ENCODE data around the gene TTC12. TPM values are rescaled to one million over a fixed set of nuclear protein-coding genes. Genes with fewer than 3 reads are reported as not detected.

TTC12 gene
- total and polyA plus RNA-seq, 2 donors (not counting 1 experiment from before 2014, with no cell fraction given): 9.0 to 47.3 TPM

DNA sequence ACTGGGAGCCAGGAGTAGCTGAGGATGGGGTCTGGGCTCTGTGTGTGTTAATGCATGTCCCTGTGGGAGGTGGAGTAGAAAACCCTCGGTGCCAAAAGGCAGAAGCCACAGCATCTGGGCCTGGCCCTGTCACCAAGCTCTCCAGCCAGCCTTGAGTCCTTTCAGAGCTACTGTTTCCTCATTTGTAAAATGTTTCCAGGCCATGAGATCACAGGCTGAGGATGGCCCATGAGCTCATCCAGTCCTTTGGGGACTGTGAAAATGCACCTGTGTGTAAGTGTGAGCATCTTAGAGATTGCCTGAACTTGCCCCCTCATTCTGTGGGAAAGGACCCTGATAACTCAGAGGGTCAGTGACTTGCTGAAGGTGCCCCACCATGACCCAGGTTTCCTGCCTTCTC is 82.3 kb downstream of the TTC12 start:
- Histone ChIP-seq H3K4me3 (ENCODE audit: control extremely low read depth in 1 of 5, extremely low read depth in 1 of 5, insufficient read depth in 1 of 5, low read depth in 2 of 5, low read length in 4 of 5) (no peak overlapping the region), H3K27ac (ENCODE audit: low read length in 2 of 2) (no peak overlapping the region), H3K4me1 (ENCODE audit: control insufficient read depth in 2 of 2, insufficient read depth in 2 of 2, low read length in 2 of 2) (no peaks in the 10 kb centered on the region), H2AFZ (ENCODE audit: insufficient read depth, low read depth, low read length, poor library complexity, severe bottlenecking) (no peak overlapping the region), H3K27me3 (replicated peaks in 1 of 4; ENCODE audit: control extremely low read depth in 1 of 4, control insufficient read depth in 3 of 4, insufficient read depth in 4 of 4, low read length in 3 of 4) (peaks cover 0 to 6% (median 0%) of the 10 kb centered on the region in 4 experiments), H3K79me2 (ENCODE audit: control insufficient read depth, insufficient read depth, low read length) (no peaks in the 10 kb centered on the region), H4K20me1 (ENCODE audit: control insufficient read depth, insufficient read depth, low read length, poor library complexity, severe bottlenecking) (no peaks in the 10 kb centered on the region), H3K4me2 (replicated peaks; ENCODE audit: low read depth, low read length, poor library complexity, severe bottlenecking) (no peak overlapping the region), H3K36me3 (replicated peaks in 1 of 2; ENCODE audit: control extremely low read depth in 1 of 2, control insufficient read depth in 1 of 2, extremely low read depth in 1 of 2, insufficient read depth in 2 of 2, low read length in 1 of 2) (no peaks in the 10 kb centered on the region), H3K9me3 (ENCODE audit: control extremely low read depth in 1 of 3, control insufficient read depth in 2 of 3, insufficient read depth in 1 of 3, low read length in 2 of 3) (no peaks in the 10 kb centered on the region), H3K9ac (ENCODE audit: low read length) (no peak overlapping the region)
- no peaks in the 10 kb centered on the region for H3K4me1 Mint-ChIP-seq
- no peak overlapping the region for H3K4me3 Mint-ChIP-seq
- H3K27me3 Mint-ChIP-seq: no peaks in the 10 kb centered on the region
- DNase-seq (no peak), ATAC-seq (ENCODE audit: low read depth) (no peak)
- 67% methylated on average over 1 of the region's 1 CpG for WGBS (ENCODE audit: insufficient coverage)
- TF ChIP-seq, protein P1, sequence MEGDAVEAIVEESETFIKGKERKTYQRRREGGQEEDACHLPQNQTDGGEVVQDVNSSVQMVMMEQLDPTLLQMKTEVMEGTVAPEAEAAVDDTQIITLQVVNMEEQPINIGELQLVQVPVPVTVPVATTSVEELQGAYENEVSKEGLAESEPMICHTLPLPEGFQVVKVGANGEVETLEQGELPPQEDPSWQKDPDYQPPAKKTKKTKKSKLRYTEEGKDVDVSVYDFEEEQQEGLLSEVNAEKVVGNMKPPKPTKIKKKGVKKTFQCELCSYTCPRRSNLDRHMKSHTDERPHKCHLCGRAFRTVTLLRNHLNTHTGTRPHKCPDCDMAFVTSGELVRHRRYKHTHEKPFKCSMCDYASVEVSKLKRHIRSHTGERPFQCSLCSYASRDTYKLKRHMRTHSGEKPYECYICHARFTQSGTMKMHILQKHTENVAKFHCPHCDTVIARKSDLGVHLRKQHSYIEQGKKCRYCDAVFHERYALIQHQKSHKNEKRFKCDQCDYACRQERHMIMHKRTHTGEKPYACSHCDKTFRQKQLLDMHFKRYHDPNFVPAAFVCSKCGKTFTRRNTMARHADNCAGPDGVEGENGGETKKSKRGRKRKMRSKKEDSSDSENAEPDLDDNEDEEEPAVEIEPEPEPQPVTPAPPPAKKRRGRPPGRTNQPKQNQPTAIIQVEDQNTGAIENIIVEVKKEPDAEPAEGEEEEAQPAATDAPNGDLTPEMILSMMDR (IDR thresholded peaks at IDR 0.05): no peak
- TF ChIP-seq EZH2 (IDR thresholded peaks at IDR 0.05; ENCODE audit: borderline replicate concordance, insufficient read depth, low read depth, low read length, poor library complexity, severe bottlenecking): no peak
- H3K27ac Mint-ChIP-seq: no peak overlapping the region
- CTCF ChIA-PET: interaction anchor here (0.5 kb wide), 1 partner anchor 90 kb away, joined by 3 read pairs; no protein-coding TSS in a partner anchor
- POLR2A ChIA-PET: no interaction called here
- intact Hi-C loops (cut with micrococcal nuclease): no loop called here
- H3K9me3 Mint-ChIP-seq (ENCODE audit: insufficient read depth): no peaks in the 10 kb centered on the region

DNA sequence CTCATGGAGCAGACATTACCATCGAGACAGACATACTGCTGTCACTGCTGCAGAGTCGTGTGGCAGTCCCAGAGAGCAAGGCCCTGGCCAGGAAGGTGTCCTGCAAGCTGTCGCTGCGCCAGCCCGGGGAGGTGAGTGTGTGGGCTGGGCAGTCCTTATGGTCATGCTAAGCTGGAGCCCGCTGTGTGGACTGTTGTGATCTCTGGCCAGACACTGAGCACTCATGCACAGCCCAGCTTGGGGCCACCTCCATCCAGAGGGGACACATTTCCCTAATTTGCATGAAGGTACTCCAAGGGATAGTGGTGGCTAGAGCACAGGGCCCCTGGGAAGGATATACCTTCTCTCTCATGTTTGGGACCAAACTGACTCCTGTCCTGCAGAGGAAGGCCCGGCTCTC is 82.8 kb downstream of the TTC12 start:
- no peak overlapping the region for H3K27ac Mint-ChIP-seq
- no peak overlapping the region for H3K27ac ChIP-seq (ENCODE audit: low read length in 2 of 2)
- ATAC-seq (ENCODE audit: low read depth): no peak
- no peaks in the 10 kb centered on the region for H3K4me1 Mint-ChIP-seq
- no peak overlapping the region for H3K4me3 ChIP-seq (ENCODE audit: control extremely low read depth in 1 of 5, extremely low read depth in 1 of 5, insufficient read depth in 1 of 5, low read depth in 2 of 5, low read length in 4 of 5)
- no peak for DNase-seq
- no peak for TF ChIP-seq EZH2 (IDR thresholded peaks at IDR 0.05; ENCODE audit: borderline replicate concordance, insufficient read depth, low read depth, low read length, poor library complexity, severe bottlenecking)
- TF ChIP-seq, protein P1 (IDR thresholded peaks at IDR 0.05): no peak
- POLR2A ChIA-PET: no interaction called here
- H3K79me2 ChIP-seq (ENCODE audit: control insufficient read depth, insufficient read depth, low read length): no peaks in the 10 kb centered on the region
- no peaks in the 10 kb centered on the region for H3K9me3 ChIP-seq (ENCODE audit: control extremely low read depth in 1 of 3, control insufficient read depth in 2 of 3, insufficient read depth in 1 of 3, low read length in 2 of 3)
- no peak overlapping the region for H3K9ac ChIP-seq (ENCODE audit: low read length)
- H3K27me3 ChIP-seq (replicated peaks in 1 of 4; ENCODE audit: control extremely low read depth in 1 of 4, control insufficient read depth in 3 of 4, insufficient read depth in 4 of 4, low read length in 3 of 4): peaks cover 0 to 6% (median 0%) of the 10 kb centered on the region in 4 experiments
- H3K36me3 ChIP-seq (replicated peaks in 1 of 2; ENCODE audit: control extremely low read depth in 1 of 2, control insufficient read depth in 1 of 2, extremely low read depth in 1 of 2, insufficient read depth in 2 of 2, low read length in 1 of 2): no peaks in the 10 kb centered on the region
- H3K4me3 Mint-ChIP-seq: no peak overlapping the region
- H3K9me3 Mint-ChIP-seq (ENCODE audit: insufficient read depth): no peaks in the 10 kb centered on the region
- 88% methylated on average over 6 of the region's 7 CpGs for WGBS (ENCODE audit: insufficient coverage)
- no peak overlapping the region for H2AFZ ChIP-seq (ENCODE audit: insufficient read depth, low read depth, low read length, poor library complexity, severe bottlenecking)
- H4K20me1 ChIP-seq (ENCODE audit: control insufficient read depth, insufficient read depth, low read length, poor library complexity, severe bottlenecking): no peaks in the 10 kb centered on the region
- intact Hi-C loops (cut with micrococcal nuclease): no loop called here
- CTCF ChIA-PET: interaction anchor here (0.5 kb wide), 1 partner anchor 91 kb away, joined by 3 read pairs; no protein-coding TSS in a partner anchor
- no peaks in the 10 kb centered on the region for H3K27me3 Mint-ChIP-seq
- no peaks in the 10 kb centered on the region for H3K4me1 ChIP-seq (ENCODE audit: control insufficient read depth in 2 of 2, insufficient read depth in 2 of 2, low read length in 2 of 2)
- H3K4me2 ChIP-seq (replicated peaks; ENCODE audit: low read depth, low read length, poor library complexity, severe bottlenecking): no peak overlapping the region

Data from B cell (primary cell).